ENCODE measurements around the gene MAB21L3. TPM values are rescaled to one million over a fixed set of nuclear protein-coding genes. Genes with fewer than 3 reads are reported as not detected.

Gene MAB21L3
- total and polyA plus RNA-seq, 2 experiments from 2014 or later, result not detected

- Mint-ChIP-seq H3K4me3 (no peak overlapping the region), H3K36me3 (ENCODE audit: low read depth) (no peaks in the 10 kb centered on the region)
Observed at GRCh38 chr1:116130356-116130755, 19.2 kb downstream of the MAB21L3 start.

More at GRCh38 chr1:116130356-116130755, 19.2 kb downstream of the MAB21L3 start:
- TF ChIP-seq EZH2 (IDR thresholded peaks at IDR 0.05; ENCODE audit: low read depth, unreplicated experiment) (no peak), ZNF114 (CRISPR knock-in tag; IDR thresholded peaks at IDR 0.05) (no peak), ETS1 (IDR thresholded peaks at IDR 0.05) (no peak), EZH2phosphoT487 (IDR thresholded peaks at IDR 0.05; ENCODE audit: unreplicated experiment) (no peak), STAT1 (IDR thresholded peaks at IDR 0.05; ENCODE audit: unreplicated experiment) (no peak), ZNF331 (CRISPR knock-in tag; IDR thresholded peaks at IDR 0.05; ENCODE audit: low read depth) (no peak), NANOG (IDR thresholded peaks at IDR 0.05; ENCODE audit: borderline replicate concordance) (no peak), JUNB (IDR thresholded peaks at IDR 0.05; ENCODE audit: unreplicated experiment) (no peak), POLR2AphosphoS5 (IDR thresholded peaks at IDR 0.05; ENCODE audit: low read depth) (no peak), CTCF (conservative IDR thresholded peaks at IDR 0.05; ENCODE audit: low read depth in 2 of 2) (no peak), ZNF462 (CRISPR knock-in tag; IDR thresholded peaks at IDR 0.05) (no peak), CREB1 (CRISPR knock-in tag; IDR thresholded peaks at IDR 0.05; ENCODE audit: low read depth) (no peak)
- TF ChIP-seq, protein P1, sequence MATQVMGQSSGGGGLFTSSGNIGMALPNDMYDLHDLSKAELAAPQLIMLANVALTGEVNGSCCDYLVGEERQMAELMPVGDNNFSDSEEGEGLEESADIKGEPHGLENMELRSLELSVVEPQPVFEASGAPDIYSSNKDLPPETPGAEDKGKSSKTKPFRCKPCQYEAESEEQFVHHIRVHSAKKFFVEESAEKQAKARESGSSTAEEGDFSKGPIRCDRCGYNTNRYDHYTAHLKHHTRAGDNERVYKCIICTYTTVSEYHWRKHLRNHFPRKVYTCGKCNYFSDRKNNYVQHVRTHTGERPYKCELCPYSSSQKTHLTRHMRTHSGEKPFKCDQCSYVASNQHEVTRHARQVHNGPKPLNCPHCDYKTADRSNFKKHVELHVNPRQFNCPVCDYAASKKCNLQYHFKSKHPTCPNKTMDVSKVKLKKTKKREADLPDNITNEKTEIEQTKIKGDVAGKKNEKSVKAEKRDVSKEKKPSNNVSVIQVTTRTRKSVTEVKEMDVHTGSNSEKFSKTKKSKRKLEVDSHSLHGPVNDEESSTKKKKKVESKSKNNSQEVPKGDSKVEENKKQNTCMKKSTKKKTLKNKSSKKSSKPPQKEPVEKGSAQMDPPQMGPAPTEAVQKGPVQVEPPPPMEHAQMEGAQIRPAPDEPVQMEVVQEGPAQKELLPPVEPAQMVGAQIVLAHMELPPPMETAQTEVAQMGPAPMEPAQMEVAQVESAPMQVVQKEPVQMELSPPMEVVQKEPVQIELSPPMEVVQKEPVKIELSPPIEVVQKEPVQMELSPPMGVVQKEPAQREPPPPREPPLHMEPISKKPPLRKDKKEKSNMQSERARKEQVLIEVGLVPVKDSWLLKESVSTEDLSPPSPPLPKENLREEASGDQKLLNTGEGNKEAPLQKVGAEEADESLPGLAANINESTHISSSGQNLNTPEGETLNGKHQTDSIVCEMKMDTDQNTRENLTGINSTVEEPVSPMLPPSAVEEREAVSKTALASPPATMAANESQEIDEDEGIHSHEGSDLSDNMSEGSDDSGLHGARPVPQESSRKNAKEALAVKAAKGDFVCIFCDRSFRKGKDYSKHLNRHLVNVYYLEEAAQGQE (IDR thresholded peaks at IDR 0.05; ENCODE audit: unreplicated experiment), result no peak
- DNase-seq (ENCODE audit: low spot score) (no peak), ATAC-seq (no peak)
- Histone ChIP-seq H3K4me2 (no peak overlapping the region), H3K4me3 (no peak overlapping the region), H3K27me3 (ENCODE audit: insufficient read depth) (no peaks in the 10 kb centered on the region), H3F3A (replicated peaks; ENCODE audit: low read depth) (no peaks in the 10 kb centered on the region), H3K79me2 (replicated peaks; ENCODE audit: insufficient read depth) (no peaks in the 10 kb centered on the region), H4K20me1 (replicated peaks; ENCODE audit: insufficient read depth) (no peaks in the 10 kb centered on the region), H3K9me2 (ENCODE audit: insufficient read depth) (no peaks in the 10 kb centered on the region), H2AFZ (no peak overlapping the region), H3K27ac (ENCODE audit: low read depth) (no peak overlapping the region), H3K36me3 (ENCODE audit: insufficient read depth) (no peaks in the 10 kb centered on the region), H3K4me1 (ENCODE audit: insufficient read depth) (no peaks in the 10 kb centered on the region)
- H3K4me1 Mint-ChIP-seq, result no peaks in the 10 kb centered on the region
- no peaks in the 10 kb centered on the region for H3K9me3 Mint-ChIP-seq
- peaks cover 3% of the 10 kb centered on the region for H3K27me3 Mint-ChIP-seq (ENCODE audit: insufficient read depth, low read depth, poor library complexity)
- no peak overlapping the region for H3K27ac Mint-ChIP-seq

Measured in GM23338 (cell line).